Upper lobe of left lung (tissue), 6 donors: ENCODE measurements around the gene RAD21L1. TPM values are rescaled to one million over a fixed set of nuclear protein-coding genes. Genes with fewer than 3 reads are reported as not detected.
"Not testable (repeated sequence)": the region's sequence is repeated elsewhere in the genome, so short reads cannot be mapped to it uniquely, and the experiment has no call there.

Experiments
- ATAC-seq, 2 donors: fragments of 200-7000 bp; cut with Tn5 transposase; one replicate each; pipeline ENCODE4 v1.9.1; 2022; ENCODE audit warnings: mild to moderate bottlenecking in 2 of 2, moderate library complexity in 2 of 2; ENCODE audit not compliant: low FRiP score in 2 of 2
- DNase-seq, 2 donors: peaks; one replicate each; pipeline ENCODE4 v3.0.0-alpha.2; 2019 to 2020
- H3K27ac ChIP-seq, 4 donors: fragments of 200-600 bp; sonication (generic); one replicate each; pipeline ENCODE4 v1.5.1; 2016 to 2019
- H3K27me3 ChIP-seq, 4 donors: fragments of 200-600 bp; sonication (generic); one replicate each; pipeline ENCODE4 v1.5.1; 2017 to 2019
- H3K36me3 ChIP-seq, 4 donors: fragments of 200-600 bp; sonication (generic); one replicate each; pipeline ENCODE4 v1.5.1; 2016 to 2019
- H3K4me1 ChIP-seq, 4 donors: fragments of 200-600 bp; sonication (generic); one replicate each; pipeline ENCODE4 v1.5.1; 2018 to 2019
- H3K4me3 ChIP-seq, 4 donors: fragments of 200-600 bp; sonication (generic); one replicate each; pipeline ENCODE4 v1.5.1; 2017 to 2019; ENCODE audit warnings: mild to moderate bottlenecking in 2 of 4, moderate library complexity in 1 of 4
- H3K9me3 ChIP-seq, 4 donors: fragments of 200-600 bp; sonication (generic); one replicate each; pipeline ENCODE4 v1.5.1; 2018 to 2019
- CTCF ChIP-seq, 6 experiments: fragments of 450-650 bp in 4 of 6; fragments of 200-600 bp in 2 of 6; sonication (generic) in 2 of 6; IDR thresholded peaks; one replicate each; pipeline ENCODE4 v1.5.1; 2016 to 2019; ENCODE audit warnings: antibody characterized with exemption in 6 of 6
- EP300 ChIP-seq, 4 donors: sonication (generic); formaldehyde crosslinking; IDR thresholded peaks; one replicate each; pipeline ENCODE4 v1.5.1; 2017; ENCODE audit warnings: antibody characterized with exemption in 4 of 4, control low read depth in 2 of 4
- POLR2A ChIP-seq, 4 donors: fragments of 450-650 bp; IDR thresholded peaks; one replicate each; pipeline ENCODE4 v1.5.1; 2016 to 2017; ENCODE audit warnings: antibody characterized with exemption in 4 of 4, mild to moderate bottlenecking in 2 of 4
- POLR2AphosphoS5 ChIP-seq, 2 donors: sonication (generic); formaldehyde crosslinking; IDR thresholded peaks; one replicate each; pipeline ENCODE4 v1.5.1; 2017; ENCODE audit warnings: antibody characterized with exemption in 2 of 2
- WGBS, 2 donors: methylation state at CpG; one replicate each; pipeline ENCODE4 v1.1.5; 2017 to 2018; 5-methylcytosine and 5-hydroxymethylcytosine counted together
- total RNA-seq, 6 donors: library from RNA; depleted of rRNA in 4 of 6; stranded (reverse); fragments of >200 nt in 4 of 6; gene quantifications; one replicate each; pipeline versions ENCODE4 v1.1.0 to v1.2.1, GENCODE V29; 2016 to 2021
- donor health status: DM: no; HTN: no; CAD: no; lungs with moderate emphysema.
- donor health status: DM: no; HTN: yes; CAD: no; lungs with severe emphysema.

Gene RAD21L1
- total RNA-seq, 6 donors from 2014 or later: not detected

DNA sequence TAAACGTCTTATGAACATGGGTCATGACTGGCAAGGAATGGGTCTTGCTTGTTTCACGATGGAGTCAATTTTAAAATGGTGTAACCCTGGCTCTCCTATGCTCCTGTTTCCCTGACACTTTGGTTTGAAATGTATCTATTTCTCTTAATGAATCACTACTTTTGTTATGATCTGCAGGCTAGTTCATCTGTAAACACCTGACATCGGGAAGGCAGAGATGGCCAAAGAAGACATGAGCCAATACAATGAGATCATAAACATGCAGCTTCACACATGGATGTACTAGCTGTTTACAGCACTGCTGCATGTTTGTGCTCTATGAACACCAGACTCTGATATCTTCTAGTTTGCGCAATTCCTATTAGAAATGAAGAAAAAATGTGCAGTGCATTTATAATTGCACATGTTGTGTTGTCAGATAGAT is 11.0 kb upstream of the RAD21L1 start:
- no peak overlapping the region for H3K27ac ChIP-seq
- H3K4me3 ChIP-seq: no peak overlapping the region
- DNase-seq (no peak), ATAC-seq (no peak)
- 72 to 83% methylated on average over 4 of the region's 4 CpGs for WGBS, 2 donors
- no peaks in the 10 kb centered on the region for H3K9me3 ChIP-seq
- H3K36me3 ChIP-seq: no peaks in the 10 kb centered on the region
- TF ChIP-seq POLR2AphosphoS5 (IDR thresholded peaks at IDR 0.05) (no peak), CTCF (IDR thresholded peaks at IDR 0.05) (no peak), POLR2A (IDR thresholded peaks at IDR 0.05) (no peak), EP300 (IDR thresholded peaks at IDR 0.05) (no peak)
- no peaks in the 10 kb centered on the region for H3K27me3 ChIP-seq
- peaks cover 0 to 6% (median 0%) of the 10 kb centered on the region in 4 donors for H3K4me1 ChIP-seq

DNA sequence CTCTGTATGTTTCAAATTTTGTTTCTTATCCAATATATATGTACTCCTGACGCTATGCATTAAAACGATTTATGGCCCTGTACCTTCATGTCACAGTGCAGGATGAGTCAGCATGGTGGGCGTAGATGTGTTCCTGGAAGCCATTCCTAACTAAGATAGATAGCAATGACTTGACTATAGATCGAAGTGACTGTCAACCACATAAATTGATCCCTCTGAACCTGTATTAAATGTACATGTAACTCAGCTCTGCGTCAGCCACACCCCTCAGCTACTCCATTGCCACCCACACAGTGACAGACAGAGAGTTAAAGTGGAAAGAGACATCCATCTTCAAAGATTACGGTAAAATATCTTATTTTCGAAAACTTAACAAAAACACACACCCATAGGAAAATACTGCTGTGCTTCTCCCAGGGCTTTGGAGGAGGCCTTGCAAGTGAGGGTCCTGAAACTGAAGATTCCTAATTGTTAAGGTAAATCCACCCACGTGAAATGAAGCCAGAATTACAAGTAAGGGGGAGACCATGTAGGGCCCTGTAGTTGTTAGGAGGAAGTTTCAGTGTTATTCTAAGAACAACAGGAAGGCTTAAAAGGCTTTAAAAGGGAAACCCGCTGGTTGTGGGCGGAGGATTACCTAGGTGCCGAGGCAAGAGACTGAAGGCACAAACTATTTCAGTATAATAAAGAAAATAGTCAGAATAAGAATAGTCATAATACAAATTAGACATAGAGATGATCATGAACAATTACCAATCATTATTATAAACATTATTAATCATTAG is 10.3 kb upstream of the RAD21L1 start:
- 65 to 74% methylated on average over 11 of the region's 11 CpGs for WGBS, 2 donors
- ATAC-seq: no peak

GRCh38 chr20:1216527-1217427 is 9.1 kb upstream of the RAD21L1 start:
- not testable (repeated sequence) for H3K27ac ChIP-seq, H3K27me3 ChIP-seq, H3K36me3 ChIP-seq, H3K4me3 ChIP-seq, H3K4me1 ChIP-seq, H3K9me3 ChIP-seq, ATAC-seq
- DNase-seq: peak in 1 of 2 donors; percentile 42
- 70 to 73% methylated on average over 11 to 19 of the region's 19 CpGs for WGBS, 2 donors

More for the DNA sequence above, 10.3 kb upstream of the RAD21L1 start:
- H3K4me1 ChIP-seq: peaks cover 0 to 6% (median 0%) of the 10 kb centered on the region in 4 donors
- H3K4me3 ChIP-seq: no peak overlapping the region
- TF ChIP-seq EP300 (IDR thresholded peaks at IDR 0.05): no peak
- TF ChIP-seq POLR2AphosphoS5 (IDR thresholded peaks at IDR 0.05): no peak
- TF ChIP-seq POLR2A (IDR thresholded peaks at IDR 0.05): no peak
- TF ChIP-seq CTCF (IDR thresholded peaks at IDR 0.05): no peak
- H3K9me3 ChIP-seq: no peaks in the 10 kb centered on the region
- DNase-seq: no peak
- no peaks in the 10 kb centered on the region for H3K27me3 ChIP-seq
- H3K27ac ChIP-seq: no peak overlapping the region
- H3K36me3 ChIP-seq: no peaks in the 10 kb centered on the region

GRCh38 chr20:1222750-1223149 is 3.1 kb upstream of the RAD21L1 start:
- not testable (repeated sequence) for H3K4me3 ChIP-seq, H3K27ac ChIP-seq, H3K9me3 ChIP-seq, ATAC-seq, H3K36me3 ChIP-seq, DNase-seq
- Histone ChIP-seq H3K27me3 (peaks cover 0 to 15% (median 2%) of the 10 kb centered on the region in 4 donors), H3K4me1 (peaks cover 7 to 22% (median 12%) of the 10 kb centered on the region in 4 donors)
- WGBS, 2 donors: 79 to 81% methylated on average over 3 of the region's 4 CpGs

GRCh38 chr20:1224205-1224890 is 1.5 kb upstream of the RAD21L1 start:
- peaks cover 7 to 22% (median 12%) of the 10 kb centered on the region in 4 donors for H3K4me1 ChIP-seq
- TF ChIP-seq EP300 (IDR thresholded peaks at IDR 0.05): no peak
- no peak for TF ChIP-seq POLR2A (IDR thresholded peaks at IDR 0.05)
- no peak for TF ChIP-seq POLR2AphosphoS5 (IDR thresholded peaks at IDR 0.05)
- TF ChIP-seq CTCF (IDR thresholded peaks at IDR 0.05): no peak
- H3K4me3 ChIP-seq: no peak overlapping the region
- WGBS, 2 donors: 75 to 83% methylated on average over 16 to 20 of the region's 20 CpGs
- DNase-seq (peak in 1 of 2 donors; percentile 15), ATAC-seq (no peak)
- no peaks in the 10 kb centered on the region for H3K36me3 ChIP-seq
- no peak overlapping the region for H3K27ac ChIP-seq
- H3K27me3 ChIP-seq: peaks cover 0 to 15% (median 2%) of the 10 kb centered on the region in 4 donors
- H3K9me3 ChIP-seq: no peaks in the 10 kb centered on the region
